HCT116 (cell line): ENCODE results near the gene TMEM179.

ENCODE experiments used
- ATF3 ChIP-seq: IDR thresholded peaks from 2 replicates; pipeline ENCODE4 v1.6.1; 2012
- ELF1 ChIP-seq: IDR thresholded peaks from 2 replicates; pipeline ENCODE4 v1.6.1; 2012; ENCODE audit warnings: low read depth, borderline replicate concordance
- EZH2 ChIP-seq: fragments of 200-600 bp; sonication (generic); IDR thresholded peaks from 2 replicates; pipeline ENCODE4 v1.6.1; 2017; ENCODE audit warnings: antibody characterized with exemption, mixed run types
- MAX ChIP-seq: IDR thresholded peaks from 2 replicates; pipeline ENCODE4 v1.6.1; 2012
- POLR2A ChIP-seq: IDR thresholded peaks from 2 replicates; pipeline ENCODE4 v1.7.0; 2011; ENCODE audit warnings: borderline replicate concordance; ENCODE audit not compliant: insufficient read depth, insufficient read length; ENCODE audit errors: extremely low read depth
- POLR2AphosphoS5 ChIP-seq: IDR thresholded peaks from 2 replicates; pipeline ENCODE4 v1.6.1; 2011; ENCODE audit warnings: mild to moderate bottlenecking, low read depth, low read length, moderate library complexity
- REST ChIP-seq: IDR thresholded peaks from 2 replicates; pipeline ENCODE4 v1.6.1; 2012; ENCODE audit warnings: low read depth
- SP1 ChIP-seq: IDR thresholded peaks from 2 replicates; pipeline ENCODE4 v1.6.1; 2012; ENCODE audit warnings: low read depth
- TCF7L2 ChIP-seq: IDR thresholded peaks from 2 replicates; pipeline ENCODE4 v1.7.0; 2011; ENCODE audit warnings: borderline replicate concordance, inconsistent platforms; ENCODE audit not compliant: insufficient read depth, insufficient read length; ENCODE audit errors: extremely low read depth
- YY1 ChIP-seq: IDR thresholded peaks from 2 replicates; pipeline ENCODE4 v1.6.1; 2011; ENCODE audit warnings: low read length, low read depth, moderate library complexity, mild to moderate bottlenecking; ENCODE audit not compliant: insufficient replicate concordance; ENCODE audit errors: extremely low read depth
- ZFX ChIP-seq: fragments of 450-650 bp; IDR thresholded peaks from 2 replicates; pipeline ENCODE4 v1.6.1; 2017
- ZNF274 ChIP-seq: fragments of 200-500 bp; sonication (Bioruptor generic); IDR thresholded peaks from 2 replicates; pipeline ENCODE4 v1.6.1; 2014; ENCODE audit warnings: mild to moderate bottlenecking, low read depth, low read length, inconsistent platforms
- TF ChIP-seq, protein P1 (sequence below), 3 experiments: fragments of 200-600 bp in 1 of 3; sonication (generic) in 1 of 3; IDR thresholded peaks in 2 of 3; conservative IDR thresholded peaks in 1 of 3; 2 replicates each; pipeline ENCODE4 v1.5.1; 2012 to 2017; ENCODE audit warnings: low read depth in 2 of 3, low read length in 2 of 3, antibody characterized with exemption in 1 of 3, borderline replicate concordance in 1 of 3, control low read depth in 1 of 3, mild to moderate bottlenecking in 1 of 3, mixed read lengths in 1 of 3, mixed run types in 1 of 3, moderate library complexity in 1 of 3; ENCODE audit not compliant: insufficient read depth in 1 of 3

GRCh38 chr14:104595116-104595675, 9.4 kb downstream of the TMEM179 start:
- TF ChIP-seq, protein P1, sequence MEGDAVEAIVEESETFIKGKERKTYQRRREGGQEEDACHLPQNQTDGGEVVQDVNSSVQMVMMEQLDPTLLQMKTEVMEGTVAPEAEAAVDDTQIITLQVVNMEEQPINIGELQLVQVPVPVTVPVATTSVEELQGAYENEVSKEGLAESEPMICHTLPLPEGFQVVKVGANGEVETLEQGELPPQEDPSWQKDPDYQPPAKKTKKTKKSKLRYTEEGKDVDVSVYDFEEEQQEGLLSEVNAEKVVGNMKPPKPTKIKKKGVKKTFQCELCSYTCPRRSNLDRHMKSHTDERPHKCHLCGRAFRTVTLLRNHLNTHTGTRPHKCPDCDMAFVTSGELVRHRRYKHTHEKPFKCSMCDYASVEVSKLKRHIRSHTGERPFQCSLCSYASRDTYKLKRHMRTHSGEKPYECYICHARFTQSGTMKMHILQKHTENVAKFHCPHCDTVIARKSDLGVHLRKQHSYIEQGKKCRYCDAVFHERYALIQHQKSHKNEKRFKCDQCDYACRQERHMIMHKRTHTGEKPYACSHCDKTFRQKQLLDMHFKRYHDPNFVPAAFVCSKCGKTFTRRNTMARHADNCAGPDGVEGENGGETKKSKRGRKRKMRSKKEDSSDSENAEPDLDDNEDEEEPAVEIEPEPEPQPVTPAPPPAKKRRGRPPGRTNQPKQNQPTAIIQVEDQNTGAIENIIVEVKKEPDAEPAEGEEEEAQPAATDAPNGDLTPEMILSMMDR (IDR thresholded peaks at IDR 0.05 in 2 of 3, conservative IDR thresholded peaks at IDR 0.05 in 1 of 3; ENCODE audit: borderline replicate concordance in 1 of 3, insufficient read depth in 1 of 3, low read depth in 2 of 3, low read length in 2 of 3), result no peak
- no peak for TF ChIP-seq ZNF274
- no peak for TF ChIP-seq SP1
- no peak for TF ChIP-seq REST
- TF ChIP-seq EZH2, result no peak
- TF ChIP-seq MAX, result no peak
- TF ChIP-seq POLR2A, result no peak
- no peak for TF ChIP-seq YY1
- TF ChIP-seq ATF3, result no peak
- TF ChIP-seq ELF1, result no peak
- TF ChIP-seq POLR2AphosphoS5, result no peak
- no peak for TF ChIP-seq TCF7L2
- no peak for TF ChIP-seq ZFX
